HepG2 (cell line): ENCODE measurements around the gene AP2A2. TPM values are rescaled to one million over a fixed set of nuclear protein-coding genes. Genes with fewer than 3 reads are reported as not detected.

Source experiments
- ATAC-seq: fragments of 200-7000 bp; cut with Tn5 transposase; 3 replicates; pipeline ENCODE4 v1.9.1; 2020; ENCODE audit warnings: mild to moderate bottlenecking, moderate library complexity
- BruUV-seq: library from RNA; stranded (reverse); fragments of 400-500 nt; replicated peaks from 2 replicates; lab custom pipeline; 2021; lab: Mats Ljungman, UMichigan
- CTCF ChIA-PET: fragments of 300-600 bp; formaldehyde crosslinking; extraction: SDS; loops from one replicate; lab custom pipeline; 2021; ENCODE audit warnings: low total read pairs, inconsistent platforms, low intra/inter-chr PET ratio; lab: Yijun Ruan, JAX
- POLR2A ChIA-PET: fragments of 350-600 bp; sonication (Branson Sonifier 250); formaldehyde crosslinking; loops from one replicate; lab custom pipeline; 2020; ENCODE audit warnings: antibody characterized with exemption, inconsistent platforms; lab: Yijun Ruan, JAX
- DNase-seq: peaks from one replicate; pipeline ENCODE4 v3.0.0-alpha.2; 2015; ENCODE audit warnings: low spot score
- FAIRE-seq: peaks from 3 replicates; lab custom pipeline; 2011; peaks lifted over from hg19 to GRCh38; lab: Jason Lieb, UNC
- H2AFZ ChIP-seq: one replicate; pipeline ENCODE4 v1.6.1; 2011; ENCODE audit warnings: low read length, inconsistent platforms
- H3K27ac ChIP-seq: fragments of 300-600 bp; 3 replicates; pipeline ENCODE4 v1.8.0; 2011; ENCODE audit warnings: mixed run types, mild to moderate bottlenecking, mixed read lengths, low read length, inconsistent platforms; ENCODE audit not compliant: insufficient read depth; ENCODE audit errors: extremely low read length
- H3K27me3 ChIP-seq, 2 experiments: fragments of 200-600 bp in 1 of 2; 2 replicates in 1 of 2; 3 replicates in 1 of 2; pipeline versions ENCODE4 v1.6.0 to v1.8.0; 2011; ENCODE audit warnings: low read length in 2 of 2, mild to moderate bottlenecking in 2 of 2, moderate library complexity in 2 of 2, inconsistent platforms in 1 of 2; ENCODE audit not compliant: insufficient read depth in 2 of 2, control insufficient read depth in 1 of 2
- H3K36me3 ChIP-seq, 2 experiments: fragments of 200-600 bp in 1 of 2; replicated peaks in 1 of 2; 2 replicates in 1 of 2; 3 replicates in 1 of 2; pipeline versions ENCODE4 v1.5.1 to v1.8.0; 2011; ENCODE audit warnings: low read length in 2 of 2, inconsistent platforms in 1 of 2; ENCODE audit not compliant: insufficient read depth in 2 of 2, control insufficient read depth in 1 of 2
- H3K4me1 ChIP-seq: 2 replicates; pipeline ENCODE4 v1.5.1; 2012; ENCODE audit warnings: low read length, inconsistent platforms; ENCODE audit not compliant: insufficient read depth
- H3K4me2 ChIP-seq: 2 replicates; pipeline ENCODE4 v1.6.0; 2011; ENCODE audit warnings: low read depth, low read length, inconsistent platforms
- H3K4me3 ChIP-seq, 3 experiments: fragments of 200-600 bp in 1 of 3; sonication (generic), shearing (Covaris generic) in 1 of 3; replicated peaks in 1 of 3; 2 replicates each; pipeline ENCODE4 v1.5.1; 2011 to 2016; ENCODE audit warnings: low read length in 3 of 3, inconsistent platforms in 2 of 3, low read depth in 2 of 3, mild to moderate bottlenecking in 2 of 3, control low read depth in 1 of 3, mixed read lengths in 1 of 3; ENCODE audit not compliant: insufficient read depth in 1 of 3
- H3K79me2 ChIP-seq: one replicate; pipeline ENCODE4 v1.6.1; 2011; ENCODE audit warnings: low read length, inconsistent platforms; ENCODE audit not compliant: insufficient read depth
- H3K9ac ChIP-seq: 2 replicates; pipeline ENCODE4 v1.6.0; 2011; ENCODE audit warnings: mild to moderate bottlenecking, low read depth, low read length, inconsistent platforms; ENCODE audit not compliant: insufficient read depth
- H3K9me3 ChIP-seq: 2 replicates; pipeline ENCODE4 v1.5.1; 2012; ENCODE audit warnings: mild to moderate bottlenecking, low read length
- H4K20me1 ChIP-seq: 2 replicates; pipeline ENCODE4 v1.6.0; 2011; ENCODE audit warnings: inconsistent platforms, mild to moderate bottlenecking, low read length, moderate library complexity; ENCODE audit not compliant: insufficient read depth
- ARID3A ChIP-seq: IDR thresholded peaks from 2 replicates; pipeline ENCODE4 v1.6.1; 2012; ENCODE audit warnings: low read depth, low read length, improper control_type of control experiment
- JUND ChIP-seq: sonication (generic); formaldehyde crosslinking; IDR thresholded peaks from 2 replicates; pipeline ENCODE4 v1.8.0; 2022; ENCODE audit warnings: mild to moderate bottlenecking, missing genetic modification reagents
- SMAD9 ChIP-seq: sonication (generic); formaldehyde crosslinking; IDR thresholded peaks from 2 replicates; pipeline ENCODE4 v1.5.1; 2020; ENCODE audit warnings: mild to moderate bottlenecking, missing genetic modification reagents
- ZNF350 ChIP-seq: sonication (generic); formaldehyde crosslinking; IDR thresholded peaks from 2 replicates; pipeline ENCODE4 v1.4.0; 2020; ENCODE audit warnings: mild to moderate bottlenecking, low read depth, missing genetic modification reagents, borderline replicate concordance
- WGBS: methylation state at CpG from one replicate; pipeline ENCODE4 v1.1.6; 2017; ENCODE audit warnings: low lambda C conversion rate; 5-methylcytosine and 5-hydroxymethylcytosine counted together
- in situ Hi-C: cut with HindIII; loops from 2 replicates; pipeline ENCODE4 v1.10.0; 2017; ENCODE audit warnings: low pct_unique_long_range_greater_than_20kb; ENCODE audit not compliant: extremely low pct_ligation_motif_present
- intact Hi-C: fragments of 100-400 bp; cut with micrococcal nuclease; formaldehyde crosslinking; loops from one replicate; pipeline ENCODE4 v1.10.0; 2022; ENCODE audit not compliant: unreplicated experiment
- polyA plus RNA-seq, 8 experiments: library from polyadenylated mRNA; depleted of rRNA in 3 of 8; stranded (reverse) in 7 of 8; unstranded in 1 of 8; fragments of >200 nt; fragmentation: Illumina TruSeq in 4 of 8; extraction: Trizol in 4 of 8; gene quantifications; 2 replicates each; pipeline versions ENCODE4 v1.2.1 to v1.2.3, GENCODE V29; 2011 to 2016; ENCODE audit warnings: low read depth in 4 of 8, missing spikeins in 1 of 8, mixed read lengths in 1 of 8; ENCODE audit not compliant: insufficient read depth in 1 of 8
- total RNA-seq, 5 experiments: library from RNA; depleted of rRNA; stranded (reverse); fragments of >200 nt; fragmentation: Illumina TruSeq; extraction: Trizol; gene quantifications; 2 replicates each; pipeline ENCODE4 v1.2.3, GENCODE V29; 2016; ENCODE audit warnings: low read depth in 1 of 5
- TF ChIP-seq, protein P1 (sequence below): sonication (generic); formaldehyde crosslinking; IDR thresholded peaks from 2 replicates; pipeline ENCODE4 v1.4.0; 2020; ENCODE audit warnings: missing genetic modification reagents, borderline replicate concordance
- TF ChIP-seq, protein P2 (sequence below): sonication (generic); formaldehyde crosslinking; IDR thresholded peaks from 2 replicates; pipeline ENCODE4 v1.4.0; 2020; ENCODE audit warnings: mild to moderate bottlenecking, low read depth, missing genetic modification reagents

The AP2A2 gene
- total and polyA plus RNA-seq, 2 of the 13 experiments (the other 11 are each of a cell fraction or from before 2014, with no cell fraction given): 25.7 to 75.7 TPM

- ATAC-seq (no peak), FAIRE-seq (no peak), DNase-seq (no peak)
- peaks cover 38 to 65% of the 10 kb centered on the region in 2 experiments for H3K36me3 ChIP-seq
- H3K27ac ChIP-seq: no peak overlapping the region
- TF ChIP-seq ARID3A: no peak
- TF ChIP-seq JUND (CRISPR knock-in tag): no peak
- TF ChIP-seq, protein P1, sequence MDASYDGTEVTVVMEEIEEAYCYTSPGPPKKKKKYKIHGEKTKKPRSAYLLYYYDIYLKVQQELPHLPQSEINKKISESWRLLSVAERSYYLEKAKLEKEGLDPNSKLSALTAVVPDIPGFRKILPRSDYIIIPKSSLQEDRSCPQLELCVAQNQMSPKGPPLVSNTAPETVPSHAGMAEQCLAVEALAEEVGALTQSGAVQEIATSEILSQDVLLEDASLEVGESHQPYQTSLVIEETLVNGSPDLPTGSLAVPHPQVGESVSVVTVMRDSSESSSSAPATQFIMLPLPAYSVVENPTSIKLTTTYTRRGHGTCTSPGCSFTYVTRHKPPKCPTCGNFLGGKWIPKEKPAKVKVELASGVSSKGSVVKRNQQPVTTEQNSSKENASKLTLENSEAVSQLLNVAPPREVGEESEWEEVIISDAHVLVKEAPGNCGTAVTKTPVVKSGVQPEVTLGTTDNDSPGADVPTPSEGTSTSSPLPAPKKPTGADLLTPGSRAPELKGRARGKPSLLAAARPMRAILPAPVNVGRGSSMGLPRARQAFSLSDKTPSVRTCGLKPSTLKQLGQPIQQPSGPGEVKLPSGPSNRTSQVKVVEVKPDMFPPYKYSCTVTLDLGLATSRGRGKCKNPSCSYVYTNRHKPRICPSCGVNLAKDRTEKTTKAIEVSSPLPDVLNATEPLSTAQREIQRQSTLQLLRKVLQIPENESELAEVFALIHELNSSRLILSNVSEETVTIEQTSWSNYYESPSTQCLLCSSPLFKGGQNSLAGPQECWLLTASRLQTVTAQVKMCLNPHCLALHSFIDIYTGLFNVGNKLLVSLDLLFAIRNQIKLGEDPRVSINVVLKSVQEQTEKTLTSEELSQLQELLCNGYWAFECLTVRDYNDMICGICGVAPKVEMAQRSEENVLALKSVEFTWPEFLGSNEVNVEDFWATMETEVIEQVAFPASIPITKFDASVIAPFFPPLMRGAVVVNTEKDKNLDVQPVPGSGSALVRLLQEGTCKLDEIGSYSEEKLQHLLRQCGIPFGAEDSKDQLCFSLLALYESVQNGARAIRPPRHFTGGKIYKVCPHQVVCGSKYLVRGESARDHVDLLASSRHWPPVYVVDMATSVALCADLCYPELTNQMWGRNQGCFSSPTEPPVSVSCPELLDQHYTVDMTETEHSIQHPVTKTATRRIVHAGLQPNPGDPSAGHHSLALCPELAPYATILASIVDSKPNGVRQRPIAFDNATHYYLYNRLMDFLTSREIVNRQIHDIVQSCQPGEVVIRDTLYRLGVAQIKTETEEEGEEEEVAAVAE (CRISPR knock-in tag): no peak
- TF ChIP-seq SMAD9 (CRISPR knock-in tag): no peak
- TF ChIP-seq ZNF350 (CRISPR knock-in tag): no peak
- TF ChIP-seq, protein P2, sequence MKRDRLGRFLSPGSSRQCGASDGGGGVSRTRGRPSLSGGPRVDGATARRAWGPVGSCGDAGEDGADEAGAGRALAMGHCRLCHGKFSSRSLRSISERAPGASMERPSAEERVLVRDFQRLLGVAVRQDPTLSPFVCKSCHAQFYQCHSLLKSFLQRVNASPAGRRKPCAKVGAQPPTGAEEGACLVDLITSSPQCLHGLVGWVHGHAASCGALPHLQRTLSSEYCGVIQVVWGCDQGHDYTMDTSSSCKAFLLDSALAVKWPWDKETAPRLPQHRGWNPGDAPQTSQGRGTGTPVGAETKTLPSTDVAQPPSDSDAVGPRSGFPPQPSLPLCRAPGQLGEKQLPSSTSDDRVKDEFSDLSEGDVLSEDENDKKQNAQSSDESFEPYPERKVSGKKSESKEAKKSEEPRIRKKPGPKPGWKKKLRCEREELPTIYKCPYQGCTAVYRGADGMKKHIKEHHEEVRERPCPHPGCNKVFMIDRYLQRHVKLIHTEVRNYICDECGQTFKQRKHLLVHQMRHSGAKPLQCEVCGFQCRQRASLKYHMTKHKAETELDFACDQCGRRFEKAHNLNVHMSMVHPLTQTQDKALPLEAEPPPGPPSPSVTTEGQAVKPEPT (CRISPR knock-in tag): no peak
- in situ Hi-C loops (no loop called here), intact Hi-C loops (no loop called here)
- no peaks in the 10 kb centered on the region; a peak in 1 of 5 replicates for H3K27me3 ChIP-seq
- 92% methylated on average over 11 of the region's 11 CpGs for WGBS
- no peak overlapping the region for H3K4me3 ChIP-seq
- CTCF ChIA-PET: no interaction called here
- BruUV-seq: no TSS peak
- H3K4me1 ChIP-seq: no peaks in the 10 kb centered on the region
- H2AFZ ChIP-seq: no peak overlapping the region
- POLR2A ChIA-PET: no interaction called here
- H3K9ac ChIP-seq: no peak overlapping the region
- H3K79me2 ChIP-seq: no peaks in the 10 kb centered on the region
- no peaks in the 10 kb centered on the region; the same call in 1 of the 2 replicates for H4K20me1 ChIP-seq
- H3K9me3 ChIP-seq: no peaks in the 10 kb centered on the region
- H3K4me2 ChIP-seq: no peak overlapping the region
These were observed 83.1 kb downstream of the AP2A2 start for GRCh38 chr11:1008803-1009145.
